CD4-positive, alpha-beta T cell treated with Interleukin-4 for 4 hours (primary cell): ENCODE measurements around the gene ANKZF1.

Experiments
- DNase-seq: peaks from one replicate; pipeline ENCODE4 v3.0.0-alpha.2; 2020

ANKZF1 gene

GRCh38 chr2:219209236-219210195 lies 20.1 kb upstream of the ANKZF1 start:
- no peak for DNase-seq

- no peak for DNase-seq
Measured at GRCh38 chr2:219210196-219210885, 19.3 kb upstream of the ANKZF1 start.

- no peak for DNase-seq
Measured at GRCh38 chr2:219210886-219211362, 18.7 kb upstream of the ANKZF1 start.

GRCh38 chr2:219213026-219213415 lies 16.6 kb upstream of the ANKZF1 start:
- DNase-seq, result no peak

GRCh38 chr2:219213486-219214071 lies 16.0 kb upstream of the ANKZF1 start:
- no peak for DNase-seq

- no peak for DNase-seq
Measured at GRCh38 chr2:219214141-219214540, 15.5 kb upstream of the ANKZF1 start.

- no peak for DNase-seq
Measured at GRCh38 chr2:219214786-219215185, 14.8 kb upstream of the ANKZF1 start.

- no peak for DNase-seq
Measured at GRCh38 chr2:219215871-219216534, 13.6 kb upstream of the ANKZF1 start.

GRCh38 chr2:219216535-219216915 lies 13.1 kb upstream of the ANKZF1 start:
- no peak for DNase-seq

GRCh38 chr2:219218217-219218731 lies 11.3 kb upstream of the ANKZF1 start:
- no peak for DNase-seq

- peak; percentile 86 for DNase-seq
Measured at GRCh38 chr2:219218732-219219701, 10.6 kb upstream of the ANKZF1 start, which contains the start of gene ABCB6. TSS of gene ABCB6 (minus strand) at chr2:219218958. CDS start at chr2:219218673, 285 bp downstream.

- DNase-seq, result no peak
Measured at GRCh38 chr2:219219784-219220532, 9.6 kb upstream of the ANKZF1 start.

- no peak for DNase-seq
Measured at GRCh38 chr2:219220652-219221402, 8.8 kb upstream of the ANKZF1 start.

GRCh38 chr2:219221957-219222518 lies 7.6 kb upstream of the ANKZF1 start:
- DNase-seq, result no peak

- no peak for DNase-seq
Measured at GRCh38 chr2:219223831-219224610, 5.6 kb upstream of the ANKZF1 start.

GRCh38 chr2:219225350-219225749 lies 4.3 kb upstream of the ANKZF1 start:
- no peak for DNase-seq

GRCh38 chr2:219228041-219228910 lies 1.3 kb upstream of the ANKZF1 start:
- DNase-seq, result no peak

- no peak for DNase-seq
Measured at GRCh38 chr2:219228911-219229304, 698 bp upstream of the ANKZF1 start.
